ENCODE measurements around the gene CXCR5.

The CXCR5 gene

DNA sequence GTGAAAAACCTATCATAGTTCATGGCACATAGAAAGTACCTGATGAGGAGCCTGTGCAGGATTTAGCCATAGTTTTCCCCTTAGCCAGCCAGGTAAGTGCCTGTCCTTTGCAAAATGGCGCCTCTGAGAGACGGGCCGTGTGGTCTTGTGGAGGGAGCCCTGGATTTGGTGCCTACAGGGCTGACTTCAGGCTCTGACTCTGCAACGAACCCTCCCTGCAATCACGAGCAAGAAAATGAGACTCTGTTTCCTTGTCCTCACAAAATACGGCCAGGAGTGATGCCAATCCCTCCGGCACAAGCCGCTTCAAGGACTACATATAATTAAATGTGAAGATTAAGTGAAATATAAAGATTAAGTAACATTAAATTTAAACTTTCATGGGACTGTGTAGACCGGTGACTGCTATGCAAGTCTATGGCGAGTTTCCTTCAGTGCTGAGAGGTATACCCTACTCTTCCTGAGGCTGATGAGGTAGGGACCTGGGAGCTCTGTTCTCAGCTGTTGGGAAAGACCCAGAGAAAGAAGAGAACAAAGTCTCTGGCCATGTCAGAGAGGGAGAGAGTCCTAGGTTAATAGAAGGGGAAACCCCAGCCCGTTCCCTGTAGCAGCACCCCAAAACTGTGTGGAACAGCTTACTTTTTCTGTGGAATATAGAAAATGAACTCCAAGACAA lies 6.1 kb upstream of the CXCR5 start:
- no peak for DNase-seq

- DNase-seq, result no peak
Observed at GRCh38 chr11:118878163-118878563, 5.5 kb upstream of the CXCR5 start.

GRCh38 chr11:118881228-118881627 lies 2.5 kb upstream of the CXCR5 start:
- no peak for DNase-seq

GRCh38 chr11:118882491-118882890 lies 1.2 kb upstream of the CXCR5 start:
- DNase-seq, result no peak

GRCh38 chr11:118883004-118883367 lies 706 bp upstream of the CXCR5 start:
- DNase-seq, result no peak

GRCh38 chr11:118884875-118885274 lies 1.2 kb downstream of the CXCR5 start:
- DNase-seq, result no peak

DNA sequence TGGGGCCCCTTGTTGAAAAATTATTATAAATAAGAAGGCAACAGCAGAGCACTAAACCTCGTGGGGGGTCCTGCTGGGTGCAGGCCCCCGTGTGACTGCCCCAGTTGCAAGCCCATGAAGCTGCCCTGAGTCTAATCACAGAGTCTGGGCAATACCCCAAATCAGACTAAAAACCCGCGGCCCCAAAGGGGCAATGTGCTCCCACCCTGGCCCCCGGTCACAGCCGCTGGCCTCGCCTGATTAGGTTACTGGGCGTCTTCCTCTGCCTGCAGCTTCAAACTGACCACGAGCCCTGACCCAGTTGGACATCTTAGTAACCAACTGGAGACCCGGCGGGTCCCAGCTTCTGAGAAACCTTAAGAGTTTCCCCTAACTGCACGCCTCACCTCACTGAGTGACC lies 1.6 kb downstream of the CXCR5 start:
- DNase-seq, result no peak

DNA sequence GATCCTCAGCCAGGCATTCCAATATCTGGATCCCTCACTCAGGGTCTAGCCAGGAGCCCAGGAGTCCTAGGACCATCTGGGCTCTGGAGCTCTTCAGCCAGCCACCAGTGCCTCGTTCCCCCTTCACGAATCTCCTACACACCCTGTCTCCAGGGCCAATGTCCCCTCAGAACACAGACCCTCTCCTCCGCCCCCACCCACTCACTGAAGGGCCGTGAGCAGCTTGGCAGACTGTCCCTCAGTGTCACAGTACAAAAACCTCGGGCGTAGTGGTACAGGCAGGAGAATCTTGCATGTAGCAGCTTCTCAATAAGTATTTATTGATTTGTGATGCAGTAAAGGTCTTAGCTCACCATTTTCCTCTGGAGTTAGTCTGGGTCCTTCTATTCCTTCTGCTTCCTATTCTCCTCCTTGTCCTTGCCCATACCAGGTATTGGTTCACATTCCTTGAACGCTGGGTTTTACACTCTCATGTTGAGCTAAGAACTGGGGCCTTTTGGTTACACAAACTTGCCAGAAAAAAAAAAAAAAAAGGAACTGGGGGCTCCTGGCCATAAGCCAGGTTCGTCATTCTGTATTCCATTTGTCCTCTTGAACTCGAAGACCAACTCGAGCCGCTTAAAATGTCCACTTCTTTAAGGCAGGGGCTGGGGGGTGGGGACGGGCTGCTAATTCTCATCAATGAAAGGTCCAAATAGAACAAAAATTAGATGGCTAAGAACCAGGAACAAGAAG lies 2.3 kb downstream of the CXCR5 start:
- DNase-seq, result no peak

GRCh38 chr11:118886681-118887111 lies 3.0 kb downstream of the CXCR5 start:
- no peak for DNase-seq

DNA sequence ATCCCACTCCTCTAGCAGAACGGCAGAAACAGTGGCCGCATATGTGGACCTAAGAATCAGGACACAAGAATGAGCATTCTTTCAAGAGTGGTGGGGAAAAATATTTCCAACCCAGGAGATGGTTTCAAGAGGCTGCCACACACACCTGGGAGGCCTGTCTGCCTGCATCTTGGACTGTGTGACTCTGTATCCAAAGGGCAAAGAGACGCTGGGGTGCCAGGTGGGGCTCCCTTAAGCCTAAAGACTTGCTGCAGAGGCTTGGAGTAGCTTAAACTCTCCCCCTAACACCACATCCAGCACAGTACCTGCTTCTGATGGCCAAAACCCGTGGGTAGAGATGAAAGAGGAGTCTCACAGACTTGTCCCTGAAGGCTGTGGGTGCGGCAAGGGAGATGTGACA lies 3.5 kb downstream of the CXCR5 start:
- no peak for DNase-seq

- DNase-seq, result no peak
Observed at GRCh38 chr11:118888398-118888797, 4.7 kb downstream of the CXCR5 start.

- no peak for DNase-seq
Observed at GRCh38 chr11:118889797-118890196, 6.1 kb downstream of the CXCR5 start.

GRCh38 chr11:118892514-118892913 lies 8.8 kb downstream of the CXCR5 start:
- no peak for DNase-seq

DNA sequence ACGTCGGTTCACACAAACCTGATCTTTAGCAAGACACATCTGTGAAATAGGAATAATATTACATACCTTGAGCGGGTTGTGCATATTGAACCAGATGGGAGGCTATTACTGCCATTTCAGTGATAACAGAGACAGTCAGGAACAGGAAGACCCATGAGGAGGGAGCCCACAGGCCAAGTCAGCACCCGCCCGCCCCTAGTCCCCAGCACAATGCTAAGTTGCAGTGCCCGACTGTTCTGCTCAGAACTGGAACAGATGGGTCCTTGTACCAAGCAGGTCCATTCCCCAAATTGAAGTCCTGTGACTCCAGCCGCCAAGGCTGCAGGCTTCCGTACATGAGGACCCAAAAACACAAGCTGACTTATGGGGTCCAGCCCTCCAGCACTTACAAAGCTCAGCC lies 9.3 kb downstream of the CXCR5 start:
- DNase-seq, result no peak

DNA sequence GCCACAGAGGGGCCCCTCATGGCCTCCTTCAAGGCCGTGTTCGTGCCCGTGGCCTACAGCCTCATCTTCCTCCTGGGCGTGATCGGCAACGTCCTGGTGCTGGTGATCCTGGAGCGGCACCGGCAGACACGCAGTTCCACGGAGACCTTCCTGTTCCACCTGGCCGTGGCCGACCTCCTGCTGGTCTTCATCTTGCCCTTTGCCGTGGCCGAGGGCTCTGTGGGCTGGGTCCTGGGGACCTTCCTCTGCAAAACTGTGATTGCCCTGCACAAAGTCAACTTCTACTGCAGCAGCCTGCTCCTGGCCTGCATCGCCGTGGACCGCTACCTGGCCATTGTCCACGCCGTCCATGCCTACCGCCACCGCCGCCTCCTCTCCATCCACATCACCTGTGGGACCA lies 10.0 kb downstream of the CXCR5 start:
- DNase-seq, result no peak

GRCh38 chr11:118894192-118894591 lies 10.5 kb downstream of the CXCR5 start:
- no peak for DNase-seq

- DNase-seq, result no peak
Observed at GRCh38 chr11:118895093-118896039, 11.7 kb downstream of the CXCR5 start.

GRCh38 chr11:118896472-118896913 lies 12.8 kb downstream of the CXCR5 start:
- DNase-seq, result no peak

- DNase-seq, result no peak
Observed at GRCh38 chr11:118896921-118897591, 13.4 kb downstream of the CXCR5 start.

DNA sequence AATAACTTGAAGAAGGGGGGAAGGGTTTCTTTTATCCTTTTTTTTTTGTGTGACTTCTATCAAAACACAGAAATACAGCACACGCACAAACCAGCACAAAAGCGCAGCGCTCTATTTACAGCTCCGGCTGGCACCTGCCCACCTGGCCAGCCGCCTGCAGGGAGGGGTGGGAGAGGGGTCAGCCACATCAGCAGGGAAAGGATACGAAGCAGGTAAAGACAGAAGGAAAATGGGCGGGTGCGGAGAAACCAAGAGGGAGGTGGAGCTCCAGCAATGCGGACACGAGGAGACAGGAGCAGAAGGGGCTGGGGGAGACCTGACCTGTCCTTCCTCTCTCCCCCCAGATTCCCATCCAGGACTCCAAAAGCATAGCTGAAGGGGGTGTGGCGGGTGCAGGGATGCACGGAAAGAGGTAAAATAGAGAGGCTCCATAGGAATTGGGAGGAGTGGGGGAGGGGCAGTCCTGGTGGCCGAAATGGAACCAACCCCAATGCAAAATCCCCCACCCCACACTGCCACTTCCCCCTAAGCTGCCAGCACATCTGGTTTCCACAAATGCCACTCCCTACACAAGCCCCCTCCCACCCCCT lies 14.1 kb downstream of the CXCR5 start:
- DNase-seq, result no peak

DNA sequence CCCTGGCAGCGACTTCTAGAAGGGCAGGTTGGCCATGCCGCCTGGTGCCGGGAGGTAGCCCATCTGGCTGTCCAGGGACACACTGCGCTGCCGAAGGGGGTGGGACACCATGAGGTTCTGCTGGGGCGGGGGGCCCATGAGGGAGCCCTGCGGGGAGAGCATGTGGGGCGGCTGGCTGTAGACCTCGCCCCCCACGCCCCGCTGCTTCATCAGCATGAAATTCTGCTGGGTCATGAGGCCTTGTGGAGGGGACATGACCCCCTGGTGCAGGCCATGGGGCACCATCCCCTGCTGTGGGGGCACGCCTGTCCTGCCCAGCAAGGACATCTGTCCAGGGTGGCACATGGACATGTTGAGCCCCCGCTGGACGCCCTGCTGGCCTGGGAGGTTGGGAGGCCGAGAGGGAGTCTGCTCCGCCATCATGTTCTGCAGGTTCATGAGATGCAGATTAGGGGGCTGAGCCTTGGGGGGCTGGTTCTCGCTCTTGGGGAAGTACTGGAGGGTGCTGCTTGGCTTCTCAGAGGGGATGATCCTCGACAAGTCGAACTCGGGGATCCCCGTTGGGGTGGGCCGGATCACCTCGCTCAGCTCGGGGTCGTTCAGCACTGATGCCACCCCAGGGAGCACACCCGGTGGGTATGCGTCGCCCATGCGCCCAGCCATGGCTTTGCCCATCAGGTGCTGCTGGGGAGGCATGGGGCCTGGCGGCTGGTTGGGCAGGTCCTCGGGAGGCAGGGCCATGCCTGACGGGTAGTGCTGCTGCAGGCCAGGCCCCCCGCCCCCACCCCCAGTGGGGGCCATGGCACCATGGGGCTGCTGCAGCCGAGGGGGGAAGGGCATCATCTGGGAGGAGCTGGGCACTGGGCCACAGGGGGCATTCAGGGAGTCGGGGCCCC lies 15.0 kb downstream of the CXCR5 start:
- no peak for DNase-seq
